SU-DHL-6 (cell line): Measurements from ENCODE around the gene ESCO1.
"Not testable (repeated sequence)": the region's sequence is repeated elsewhere in the genome, so short reads cannot be mapped to it uniquely, and the experiment has no call there.

Experiments used
- CTCF ChIP-seq: fragments of 200-600 bp; sonication (generic); IDR thresholded peaks from one replicate; pipeline ENCODE4 v1.5.1; 2017; ENCODE audit warnings: antibody characterized with exemption, mild to moderate bottlenecking, low read length, moderate library complexity; ENCODE audit not compliant: insufficient read depth, poor library complexity, severe bottlenecking
- EZH2phosphoT487 ChIP-seq: fragments of 200-600 bp; sonication (generic), shearing (Covaris generic); conservative IDR thresholded peaks from 2 replicates; pipeline ENCODE4 v1.6.1; 2018; ENCODE audit warnings: mild to moderate bottlenecking, antibody characterized with exemption, low read length, moderate library complexity, mixed read lengths

- TF ChIP-seq CTCF, EZH2phosphoT487: not testable (repeated sequence)
These were observed 8.1 kb downstream of the ESCO1 start for GRCh38 chr18:21592361-21592760.
